Parathyroid adenoma (tissue), 2 donors: ENCODE results near the gene SLC25A41.

ENCODE experiments used
- H2AFZ ChIP-seq: fragments of 300-600 bp; sonication (generic); one replicate; pipeline ENCODE4 v1.7.0; 2017; ENCODE audit warnings: antibody characterized with exemption, mild to moderate bottlenecking
- H3K27ac ChIP-seq: fragments of 300-600 bp; sonication (generic); one replicate; pipeline ENCODE4 v1.7.0; 2017
- H3K27me3 ChIP-seq: fragments of 300-600 bp; sonication (generic); one replicate; pipeline ENCODE4 v1.7.0; 2017; ENCODE audit warnings: low read length; ENCODE audit not compliant: control insufficient read depth, insufficient read depth
- H3K36me3 ChIP-seq: fragments of 300-600 bp; sonication (generic); one replicate; pipeline ENCODE4 v1.7.0; 2017; ENCODE audit warnings: low read length; ENCODE audit not compliant: control insufficient read depth, insufficient read depth
- H3K4me1 ChIP-seq: fragments of 300-600 bp; sonication (generic); one replicate; pipeline ENCODE4 v1.7.0; 2017; ENCODE audit warnings: control low read depth
- H3K4me2 ChIP-seq: fragments of 300-600 bp; sonication (generic); one replicate; pipeline ENCODE4 v1.7.0; 2017; ENCODE audit warnings: low read length
- H3K4me3 ChIP-seq: fragments of 300-600 bp; sonication (generic); one replicate; pipeline ENCODE4 v1.7.0; 2017; ENCODE audit warnings: low read depth, low read length
- H3K79me2 ChIP-seq: fragments of 300-600 bp; sonication (generic); one replicate; pipeline ENCODE4 v1.7.0; 2017; ENCODE audit warnings: control low read depth
- H3K9ac ChIP-seq: fragments of 300-600 bp; sonication (generic); one replicate; pipeline ENCODE4 v1.7.0; 2017; ENCODE audit warnings: mild to moderate bottlenecking
- H3K9me3 ChIP-seq: fragments of 300-600 bp; sonication (generic); one replicate; pipeline ENCODE4 v1.7.0; 2017; ENCODE audit warnings: low read length; ENCODE audit not compliant: control insufficient read depth
- TF ChIP-seq, protein P1 (sequence below): fragments of 300-600 bp; sonication (generic); IDR thresholded peaks from one replicate; pipeline ENCODE4 v1.7.0; 2017; ENCODE audit warnings: antibody characterized with exemption, mild to moderate bottlenecking
- donor health status: primary hyperparathyroidism.

The SLC25A41 gene

DNA sequence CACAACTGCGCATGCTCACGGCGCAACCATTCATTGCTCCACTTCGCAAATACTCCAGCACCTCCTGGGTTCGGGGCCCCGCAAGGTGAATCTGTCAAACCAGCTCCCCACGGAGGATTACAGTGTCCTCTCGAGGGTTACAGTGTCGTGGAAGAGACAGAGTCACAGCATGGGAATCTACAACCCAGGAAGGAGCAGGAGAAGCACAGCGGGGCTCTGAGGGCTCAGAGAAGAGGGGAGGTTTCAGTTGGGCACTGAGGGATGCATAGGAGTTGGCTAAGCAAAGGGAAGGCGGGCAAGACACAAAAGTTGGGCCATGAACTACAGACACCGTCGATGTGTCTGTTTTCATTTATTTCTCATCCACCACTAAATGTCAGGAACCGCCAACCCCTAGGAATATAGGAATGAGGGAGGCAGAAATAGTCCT, 39.6 kb downstream of the SLC25A41 start:
- Histone ChIP-seq H3K4me2 (peak overlapping the region; percentile 89), H3K36me3 (no peaks in the 10 kb centered on the region), H3K4me1 (peaks cover 7% of the 10 kb centered on the region), H3K4me3 (peak overlapping the region; percentile 79), H2AFZ (peak overlapping the region; percentile 100), H3K79me2 (peaks cover 8% of the 10 kb centered on the region), H3K9ac (peak overlapping the region; percentile 88), H3K27ac (peak overlapping the region; percentile 92), H3K27me3 (no peaks in the 10 kb centered on the region), H3K9me3 (no peaks in the 10 kb centered on the region)
- TF ChIP-seq, protein P1, sequence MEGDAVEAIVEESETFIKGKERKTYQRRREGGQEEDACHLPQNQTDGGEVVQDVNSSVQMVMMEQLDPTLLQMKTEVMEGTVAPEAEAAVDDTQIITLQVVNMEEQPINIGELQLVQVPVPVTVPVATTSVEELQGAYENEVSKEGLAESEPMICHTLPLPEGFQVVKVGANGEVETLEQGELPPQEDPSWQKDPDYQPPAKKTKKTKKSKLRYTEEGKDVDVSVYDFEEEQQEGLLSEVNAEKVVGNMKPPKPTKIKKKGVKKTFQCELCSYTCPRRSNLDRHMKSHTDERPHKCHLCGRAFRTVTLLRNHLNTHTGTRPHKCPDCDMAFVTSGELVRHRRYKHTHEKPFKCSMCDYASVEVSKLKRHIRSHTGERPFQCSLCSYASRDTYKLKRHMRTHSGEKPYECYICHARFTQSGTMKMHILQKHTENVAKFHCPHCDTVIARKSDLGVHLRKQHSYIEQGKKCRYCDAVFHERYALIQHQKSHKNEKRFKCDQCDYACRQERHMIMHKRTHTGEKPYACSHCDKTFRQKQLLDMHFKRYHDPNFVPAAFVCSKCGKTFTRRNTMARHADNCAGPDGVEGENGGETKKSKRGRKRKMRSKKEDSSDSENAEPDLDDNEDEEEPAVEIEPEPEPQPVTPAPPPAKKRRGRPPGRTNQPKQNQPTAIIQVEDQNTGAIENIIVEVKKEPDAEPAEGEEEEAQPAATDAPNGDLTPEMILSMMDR, result no peak

DNA sequence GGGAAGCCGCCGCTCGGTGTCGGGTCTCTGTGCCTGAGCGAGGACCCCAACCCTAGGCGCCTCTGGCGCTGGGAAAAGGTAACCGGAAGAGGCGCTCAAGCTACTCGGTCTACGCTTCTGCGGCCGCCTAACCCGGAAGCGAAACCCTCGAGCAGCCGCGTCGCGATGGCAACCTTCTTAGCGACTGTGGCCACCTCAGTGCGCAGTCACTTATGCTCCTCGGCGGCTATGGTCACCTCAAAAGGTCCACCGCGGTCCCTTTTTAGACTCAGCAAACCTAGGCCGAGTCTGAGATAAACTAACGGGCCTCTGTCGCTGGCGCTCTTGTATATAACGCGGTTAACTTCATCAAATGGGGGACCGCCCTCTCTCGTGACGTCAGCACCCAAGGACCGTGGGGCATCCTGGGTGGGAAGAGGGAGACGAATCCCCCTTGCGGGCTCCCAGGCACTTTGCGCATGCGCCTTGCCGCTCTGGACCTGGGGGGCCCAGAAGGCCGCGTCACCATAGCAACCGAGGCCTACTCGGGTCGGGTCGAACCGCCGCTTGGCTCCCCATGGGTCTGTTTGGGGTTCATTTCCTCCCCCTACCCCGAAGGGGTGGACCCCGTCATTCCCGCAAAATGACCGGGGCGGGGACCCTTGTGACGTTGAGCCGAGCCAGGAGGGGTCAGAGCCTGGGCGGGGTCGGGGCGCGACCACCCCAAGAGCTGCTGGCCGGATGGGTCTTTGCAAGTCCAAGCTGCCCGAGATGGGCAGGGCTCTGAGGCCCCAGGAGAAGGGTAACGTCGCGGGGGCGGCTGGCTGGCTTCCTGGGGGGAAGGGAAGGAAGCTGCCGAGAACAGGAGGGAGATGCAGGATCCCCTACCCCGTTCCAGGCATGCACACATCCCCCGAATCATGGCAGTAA, 40.2 kb downstream of the SLC25A41 start, which contains the start of gene GTF2F1:
TSS of gene GTF2F1 (minus strand) at position 91 of the 909 bp plus-strand sequence. CDS start 169 bp downstream, outside the sequence.
- Histone ChIP-seq H3K9ac (peak within 1 kb of the TSS; percentile 88), H3K4me2 (peak within 1 kb of the TSS; percentile 89), H2AFZ (peak within 1 kb of the TSS; percentile 100), H3K79me2 (peaks cover 8% of the 10 kb centered on the region), H3K27me3 (no peaks in the 10 kb centered on the region), H3K9me3 (no peaks in the 10 kb centered on the region), H3K36me3 (no peaks in the 10 kb centered on the region), H3K4me1 (peaks cover 7% of the 10 kb centered on the region), H3K4me3 (peak within 1 kb of the TSS; percentile 79), H3K27ac (peak within 1 kb of the TSS; percentile 92)
- TF ChIP-seq, protein P1, result peak; percentile 21

DNA sequence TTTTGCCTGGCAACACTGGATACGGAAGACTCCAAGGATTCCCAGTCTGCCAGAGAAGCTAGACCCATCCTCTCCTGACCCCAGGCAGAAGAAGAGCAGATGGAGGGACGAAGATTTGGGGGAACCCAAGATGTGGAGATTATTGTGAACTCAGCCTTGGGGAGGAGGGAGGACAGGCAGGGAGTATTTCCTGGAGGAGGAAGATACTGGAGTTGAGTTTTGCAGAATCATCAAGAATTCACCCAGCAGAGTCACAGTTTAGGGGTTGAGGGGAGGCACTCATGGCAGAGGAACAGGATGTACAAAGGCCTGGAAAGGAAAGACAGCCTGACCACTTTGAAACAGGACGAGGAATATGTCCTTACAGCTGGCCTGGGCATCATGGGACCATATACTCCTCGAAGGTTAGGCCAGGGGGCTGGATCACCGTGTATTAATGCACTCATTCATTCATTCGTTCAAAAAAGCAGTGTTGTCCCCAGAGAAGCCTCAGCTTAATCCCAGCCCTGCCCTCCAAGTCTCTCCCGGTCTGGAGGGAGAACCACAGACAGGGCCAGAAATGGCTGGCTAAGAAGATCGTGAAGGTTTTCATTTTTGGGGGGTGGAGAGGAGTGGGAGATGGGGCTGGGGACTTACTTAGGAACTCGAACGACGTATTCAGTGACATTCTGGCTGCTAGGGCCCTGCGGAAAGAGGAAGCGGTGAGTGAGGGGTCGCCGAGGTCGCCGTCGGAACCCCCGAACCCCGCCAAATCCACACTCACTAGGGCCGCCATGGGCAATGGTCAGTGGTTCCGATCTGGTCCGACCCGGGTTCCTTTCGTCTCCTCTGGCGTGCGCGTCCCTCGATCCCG, 41.1 kb downstream of the SLC25A41 start:
- Histone ChIP-seq H3K36me3 (no peaks in the 10 kb centered on the region), H3K4me1 (peaks cover 7% of the 10 kb centered on the region), H3K79me2 (peaks cover 8% of the 10 kb centered on the region), H3K9ac (no peak overlapping the region), H3K9me3 (no peaks in the 10 kb centered on the region), H2AFZ (peak overlapping the region; percentile 100), H3K4me2 (peak overlapping the region; percentile 89), H3K27me3 (no peaks in the 10 kb centered on the region), H3K4me3 (peak overlapping the region; percentile 79), H3K27ac (peak overlapping the region; percentile 92)
- TF ChIP-seq, protein P1, result no peak

DNA sequence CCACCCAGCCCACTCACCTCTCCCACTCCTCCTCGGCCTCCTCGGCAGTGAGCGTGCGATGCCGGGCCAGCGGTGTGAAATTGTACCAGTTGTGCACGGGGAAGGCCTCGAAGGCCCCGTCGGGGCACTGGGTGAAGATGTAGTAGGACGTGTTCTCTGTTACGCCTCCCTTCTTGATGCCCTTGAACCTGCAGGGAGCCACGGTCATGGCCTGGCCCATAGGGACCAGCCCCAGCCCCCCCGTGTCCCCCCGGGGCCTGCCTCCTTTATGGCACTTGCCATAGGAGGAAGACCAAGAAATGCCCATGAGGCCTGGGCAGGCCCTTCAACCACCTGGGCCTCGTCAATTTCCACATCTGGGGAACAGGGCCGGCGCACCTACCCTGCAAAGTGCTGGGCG, 46.2 kb downstream of the SLC25A41 start:
- TF ChIP-seq, protein P1, result no peak
- no peaks in the 10 kb centered on the region for H3K9me3 ChIP-seq
- H3K27ac ChIP-seq, result no peak overlapping the region
- no peak overlapping the region for H2AFZ ChIP-seq
- no peaks in the 10 kb centered on the region for H3K27me3 ChIP-seq
- peaks cover 4% of the 10 kb centered on the region for H3K79me2 ChIP-seq
- no peak overlapping the region for H3K9ac ChIP-seq
- no peaks in the 10 kb centered on the region for H3K36me3 ChIP-seq
- no peak overlapping the region for H3K4me3 ChIP-seq
- H3K4me2 ChIP-seq, result no peak overlapping the region
- H3K4me1 ChIP-seq, result peaks cover 5% of the 10 kb centered on the region
